Stimulated activated effector memory CD8-positive, alpha-beta T cell treated with anti-CD3 and anti-CD28 coated beads, Interleukin-12 subunit alpha, Interleukin-12 subunit beta, amount 100 ng/mL, for 72 hours (primary cell): ENCODE data around the gene KIF1A.
A peak's percentile ranks its signal among the peaks of the same experiment; 100 is the strongest.

Experiments used
- ATAC-seq: fragments of 150-1000 bp; cut with Tn5 transposase; 2 replicates; pipeline ENCODE4 v1.10.0; 2021
- DNase-seq, 2 donors: peaks; one replicate each; pipeline ENCODE4 v3.0.0; 2021 to 2022; ENCODE audit warnings: low spot score in 2 of 2
- H3K27ac Mint-ChIP-seq: one replicate; pipeline ENCODE4 v1.8.0; 2022; ENCODE audit warnings: mild to moderate bottlenecking, mixed read lengths
- H3K36me3 Mint-ChIP-seq: one replicate; pipeline ENCODE4 v1.8.0; 2022; ENCODE audit warnings: mild to moderate bottlenecking, mixed read lengths
- H3K4me1 Mint-ChIP-seq: one replicate; pipeline ENCODE4 v1.8.0; 2022; ENCODE audit warnings: mixed read lengths
- H3K4me3 Mint-ChIP-seq: one replicate; pipeline ENCODE4 v1.8.0; 2022; ENCODE audit warnings: mild to moderate bottlenecking, mixed read lengths
- H3K9me3 Mint-ChIP-seq: one replicate; pipeline ENCODE4 v1.8.0; 2022; ENCODE audit warnings: mixed read lengths

The KIF1A gene

DNA sequence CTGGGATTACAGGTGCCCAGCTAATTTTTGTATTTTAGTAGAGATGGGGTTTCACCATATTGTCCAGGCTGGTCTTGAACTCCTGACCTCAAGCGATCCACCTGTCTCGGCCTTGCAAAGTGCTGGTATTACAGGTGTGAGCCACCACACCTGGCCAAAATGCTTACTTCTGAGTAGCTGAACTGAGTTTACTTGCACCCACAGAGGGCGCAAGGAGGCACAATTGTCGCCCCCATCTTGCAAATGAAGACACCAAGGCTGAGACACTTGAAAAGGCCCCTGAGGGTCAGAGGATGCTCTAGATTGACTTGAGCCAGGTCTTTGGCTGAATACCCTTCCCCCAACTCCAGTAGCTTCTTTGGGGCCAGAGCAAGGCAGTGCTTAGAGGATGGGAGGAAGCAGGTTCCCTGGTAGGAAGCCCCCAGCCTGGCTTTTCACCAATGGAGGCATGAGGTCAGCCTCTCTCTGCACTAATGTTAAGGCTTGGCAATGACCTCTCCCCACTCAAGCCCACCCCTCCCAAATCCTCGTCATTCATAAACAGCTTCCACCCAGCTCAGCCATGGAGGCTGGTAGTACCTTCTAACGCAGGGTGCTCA lies 14.5 kb upstream of the KIF1A start:
- H3K27ac Mint-ChIP-seq, result no peak overlapping the region
- H3K36me3 Mint-ChIP-seq, result no peaks in the 10 kb centered on the region
- H3K9me3 Mint-ChIP-seq, result no peaks in the 10 kb centered on the region
- DNase-seq (no peak), ATAC-seq (no peak)
- no peak overlapping the region for H3K4me3 Mint-ChIP-seq
- H3K4me1 Mint-ChIP-seq, result peaks cover 7% of the 10 kb centered on the region

GRCh38 chr2:240833724-240834285 lies 13.8 kb upstream of the KIF1A start:
- no peak for ATAC-seq
- Mint-ChIP-seq H3K27ac (no peak overlapping the region), H3K4me3 (no peak overlapping the region), H3K4me1 (peaks cover 7% of the 10 kb centered on the region), H3K9me3 (no peaks in the 10 kb centered on the region), H3K36me3 (no peaks in the 10 kb centered on the region)
- no peak for DNase-seq

GRCh38 chr2:240832921-240833494 lies 13.0 kb upstream of the KIF1A start:
- Mint-ChIP-seq H3K4me3 (no peak overlapping the region), H3K9me3 (no peaks in the 10 kb centered on the region), H3K27ac (no peak overlapping the region), H3K36me3 (no peaks in the 10 kb centered on the region), H3K4me1 (peaks cover 7% of the 10 kb centered on the region)
- DNase-seq, result no peak
- ATAC-seq, result no peak

- peak overlapping the region; percentile 62 for H3K4me3 Mint-ChIP-seq
- DNase-seq (peak; percentile 92 to 98), ATAC-seq (peak; percentile 91)
- no peaks in the 10 kb centered on the region for H3K36me3 Mint-ChIP-seq
- no peak overlapping the region for H3K27ac Mint-ChIP-seq
- no peaks in the 10 kb centered on the region for H3K9me3 Mint-ChIP-seq
- peaks cover 7% of the 10 kb centered on the region for H3K4me1 Mint-ChIP-seq
These were observed 12.2 kb upstream of the KIF1A start for GRCh38 chr2:240832205-240832727.

- DNase-seq, result no peak
- Mint-ChIP-seq H3K4me1 (peaks cover 7% of the 10 kb centered on the region), H3K4me3 (peak overlapping the region; percentile 62), H3K27ac (no peak overlapping the region), H3K9me3 (no peaks in the 10 kb centered on the region), H3K36me3 (no peaks in the 10 kb centered on the region)
- no peak for ATAC-seq
These were observed 11.7 kb upstream of the KIF1A start for GRCh38 chr2:240831594-240832204.

GRCh38 chr2:240825476-240825875 lies 5.5 kb upstream of the KIF1A start:
- H3K27ac Mint-ChIP-seq, result no peak overlapping the region
- peaks cover 3% of the 10 kb centered on the region for H3K9me3 Mint-ChIP-seq
- DNase-seq, result no peak
- no peaks in the 10 kb centered on the region for H3K4me1 Mint-ChIP-seq
- no peaks in the 10 kb centered on the region for H3K36me3 Mint-ChIP-seq
- ATAC-seq, result no peak
- no peak overlapping the region for H3K4me3 Mint-ChIP-seq

DNA sequence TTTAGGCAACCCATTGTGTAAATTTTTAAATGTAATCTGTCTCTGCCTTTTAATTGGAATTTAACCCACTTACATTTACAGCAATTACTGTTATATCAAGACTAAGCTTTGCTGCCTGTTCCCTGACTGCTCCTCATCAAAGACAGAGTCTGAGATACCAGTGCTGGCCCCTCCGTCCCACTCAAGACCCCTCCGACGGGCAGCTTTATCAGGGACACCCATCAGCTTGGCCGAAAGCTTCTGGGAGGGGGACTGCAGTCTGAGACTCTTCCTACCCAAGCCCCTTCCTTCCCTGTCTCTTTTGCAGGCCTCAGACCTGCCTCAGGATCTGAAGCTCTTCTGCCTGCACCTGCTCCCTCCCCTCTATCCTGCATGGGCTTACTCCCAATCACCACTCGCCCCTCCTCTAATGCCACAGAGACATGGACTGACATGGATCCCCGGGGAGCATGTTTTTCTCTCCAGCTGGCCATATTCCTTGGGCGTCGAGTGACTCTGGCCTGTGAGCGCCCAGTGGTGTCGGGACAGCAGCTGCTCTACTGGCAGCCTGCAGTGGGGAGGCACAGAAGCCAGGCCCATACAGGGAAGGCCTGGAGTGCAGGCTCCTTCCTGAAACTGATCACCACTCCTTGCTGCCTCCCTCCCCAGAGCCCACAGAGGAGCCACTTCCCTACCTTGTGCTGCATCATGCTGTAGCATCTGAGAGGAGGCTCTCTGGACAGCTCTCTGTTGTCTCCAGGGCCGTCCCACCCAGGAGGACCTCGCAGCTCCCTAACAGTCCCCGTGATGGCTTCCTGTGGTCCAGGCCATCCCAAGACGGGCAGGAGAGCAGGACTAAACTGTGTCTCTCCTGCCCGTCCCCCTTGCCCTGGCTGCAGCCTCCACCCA lies 3.7 kb upstream of the KIF1A start:
- Mint-ChIP-seq H3K9me3 (peaks cover 3% of the 10 kb centered on the region), H3K36me3 (no peaks in the 10 kb centered on the region), H3K27ac (no peak overlapping the region), H3K4me3 (no peak overlapping the region), H3K4me1 (no peaks in the 10 kb centered on the region)
- DNase-seq (no peak), ATAC-seq (no peak)

DNA sequence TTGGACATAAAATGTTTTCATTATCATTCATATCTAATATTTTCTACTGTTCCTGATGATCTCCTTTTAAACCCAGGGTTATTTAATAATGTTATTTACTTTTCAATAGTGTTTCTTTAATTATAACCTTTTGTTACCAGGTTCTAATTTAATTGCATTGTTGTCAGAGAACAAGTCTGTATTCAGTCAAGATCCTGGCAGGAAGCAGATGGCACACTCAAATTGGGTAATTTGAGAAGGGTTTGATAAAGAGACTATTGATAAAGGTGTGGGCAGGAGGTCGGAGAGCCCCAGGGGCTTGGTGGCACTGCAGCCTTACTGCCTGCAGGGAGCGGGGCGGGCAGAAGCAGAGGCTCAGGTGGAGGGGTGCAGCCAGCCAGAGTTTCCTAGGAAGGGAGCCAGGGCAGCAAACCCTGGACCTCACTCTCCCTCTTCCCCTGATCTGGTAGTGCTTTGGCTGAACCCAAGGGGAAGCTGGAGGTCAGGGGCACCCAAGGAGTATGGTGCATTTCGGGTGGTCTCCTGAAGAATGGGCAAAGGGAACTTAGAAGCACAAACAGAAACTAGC lies 2.3 kb upstream of the KIF1A start:
- Mint-ChIP-seq H3K36me3 (no peaks in the 10 kb centered on the region), H3K4me3 (no peak overlapping the region), H3K27ac (no peak overlapping the region), H3K9me3 (peaks cover 3% of the 10 kb centered on the region), H3K4me1 (no peaks in the 10 kb centered on the region)
- DNase-seq, result no peak
- no peak for ATAC-seq

- H3K4me3 Mint-ChIP-seq, result peak overlapping the region; percentile 59
- DNase-seq (no peak), ATAC-seq (no peak)
- peaks cover 3% of the 10 kb centered on the region for H3K9me3 Mint-ChIP-seq
- H3K27ac Mint-ChIP-seq, result no peak overlapping the region
- H3K36me3 Mint-ChIP-seq, result no peaks in the 10 kb centered on the region
- no peaks in the 10 kb centered on the region for H3K4me1 Mint-ChIP-seq
These were observed 1.4 kb upstream of the KIF1A start for GRCh38 chr2:240821429-240821778.

DNA sequence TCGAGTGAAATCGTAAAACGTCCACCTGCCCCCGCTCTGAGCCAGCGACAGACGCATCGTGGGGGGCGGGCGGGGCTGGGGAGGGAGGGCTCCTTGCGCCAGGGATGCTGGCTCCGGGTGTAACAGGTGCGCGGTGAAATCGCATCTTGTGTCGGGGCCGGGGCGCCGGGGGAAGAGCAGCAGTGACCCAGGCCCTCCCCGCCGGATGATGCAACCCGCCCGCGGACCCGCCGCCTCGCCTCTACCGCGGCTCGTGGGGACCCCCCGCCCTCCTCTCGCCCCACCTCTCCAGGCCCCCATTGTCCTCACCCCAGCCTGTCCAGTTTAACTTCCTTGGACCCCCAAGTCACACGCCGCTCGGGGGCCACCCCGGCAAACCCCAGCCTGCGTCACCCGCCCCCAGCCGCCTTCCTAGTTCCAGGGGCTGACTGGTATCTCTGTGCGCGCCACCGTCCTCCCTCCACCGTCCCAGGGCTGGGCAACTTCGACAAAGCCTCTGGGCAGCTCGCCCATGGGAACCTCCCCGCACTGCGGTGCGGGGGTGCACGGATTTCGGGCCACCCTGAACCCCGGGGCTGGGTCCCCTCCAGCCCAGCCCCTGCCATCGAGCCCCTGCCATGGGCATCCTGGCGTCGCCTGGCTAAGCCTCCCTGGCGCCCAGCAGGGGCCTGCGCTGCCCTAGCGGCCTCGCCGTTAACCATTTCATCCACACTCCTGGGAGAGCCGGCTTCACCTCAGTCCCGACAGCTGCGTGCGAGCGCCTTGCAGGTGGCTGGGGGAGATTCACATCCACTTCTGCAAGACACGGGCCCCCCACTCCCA lies 799 bp upstream of the KIF1A start:
- H3K4me3 Mint-ChIP-seq, result peak overlapping the region; percentile 59
- H3K27ac Mint-ChIP-seq, result no peak overlapping the region
- no peaks in the 10 kb centered on the region for H3K36me3 Mint-ChIP-seq
- DNase-seq (no peak), ATAC-seq (peak; percentile 42)
- H3K4me1 Mint-ChIP-seq, result no peaks in the 10 kb centered on the region
- H3K9me3 Mint-ChIP-seq, result peaks cover 3% of the 10 kb centered on the region

DNA sequence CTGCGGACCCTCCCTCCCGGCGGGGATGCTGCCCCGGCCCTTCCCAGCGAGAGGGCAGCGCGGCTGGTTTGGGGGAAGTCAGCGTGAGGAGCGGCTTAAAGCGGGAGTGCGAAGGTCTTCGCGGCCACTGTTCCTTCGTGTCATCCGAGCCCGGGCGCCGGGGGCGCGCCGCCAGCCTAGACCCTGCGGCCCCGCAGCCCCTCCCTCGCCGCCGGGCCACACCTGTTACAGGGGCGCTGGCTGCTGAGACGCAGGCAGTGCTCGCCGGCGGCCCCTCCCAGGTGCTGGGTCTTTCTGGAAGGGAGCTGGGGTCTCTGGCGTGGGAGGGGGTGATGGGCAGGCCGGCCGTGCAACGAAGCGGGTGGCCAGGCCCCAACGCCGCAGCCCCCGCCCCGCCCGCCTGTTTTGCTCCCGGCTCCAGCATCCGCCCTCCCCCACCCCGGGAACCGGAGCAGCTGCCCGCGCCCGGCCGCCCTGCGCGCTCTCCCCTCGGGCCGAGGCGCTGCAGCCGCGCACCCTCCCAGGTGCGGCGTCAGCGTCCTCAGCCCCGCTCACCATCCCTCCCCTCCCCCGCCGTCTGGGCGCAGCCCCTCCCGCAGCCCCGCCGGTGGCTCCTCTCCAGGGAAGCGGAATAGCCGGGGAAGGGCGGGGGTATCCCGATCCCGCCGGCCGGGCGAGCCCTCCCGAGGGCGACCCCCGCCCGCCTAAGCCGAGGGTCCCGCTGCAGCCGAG lies 727 bp downstream of the KIF1A start:
- ATAC-seq (no peak), DNase-seq (no peak)
- Mint-ChIP-seq H3K27ac (no peak overlapping the region), H3K9me3 (peaks cover 3% of the 10 kb centered on the region), H3K4me1 (no peaks in the 10 kb centered on the region), H3K36me3 (no peaks in the 10 kb centered on the region), H3K4me3 (no peak overlapping the region)

DNA sequence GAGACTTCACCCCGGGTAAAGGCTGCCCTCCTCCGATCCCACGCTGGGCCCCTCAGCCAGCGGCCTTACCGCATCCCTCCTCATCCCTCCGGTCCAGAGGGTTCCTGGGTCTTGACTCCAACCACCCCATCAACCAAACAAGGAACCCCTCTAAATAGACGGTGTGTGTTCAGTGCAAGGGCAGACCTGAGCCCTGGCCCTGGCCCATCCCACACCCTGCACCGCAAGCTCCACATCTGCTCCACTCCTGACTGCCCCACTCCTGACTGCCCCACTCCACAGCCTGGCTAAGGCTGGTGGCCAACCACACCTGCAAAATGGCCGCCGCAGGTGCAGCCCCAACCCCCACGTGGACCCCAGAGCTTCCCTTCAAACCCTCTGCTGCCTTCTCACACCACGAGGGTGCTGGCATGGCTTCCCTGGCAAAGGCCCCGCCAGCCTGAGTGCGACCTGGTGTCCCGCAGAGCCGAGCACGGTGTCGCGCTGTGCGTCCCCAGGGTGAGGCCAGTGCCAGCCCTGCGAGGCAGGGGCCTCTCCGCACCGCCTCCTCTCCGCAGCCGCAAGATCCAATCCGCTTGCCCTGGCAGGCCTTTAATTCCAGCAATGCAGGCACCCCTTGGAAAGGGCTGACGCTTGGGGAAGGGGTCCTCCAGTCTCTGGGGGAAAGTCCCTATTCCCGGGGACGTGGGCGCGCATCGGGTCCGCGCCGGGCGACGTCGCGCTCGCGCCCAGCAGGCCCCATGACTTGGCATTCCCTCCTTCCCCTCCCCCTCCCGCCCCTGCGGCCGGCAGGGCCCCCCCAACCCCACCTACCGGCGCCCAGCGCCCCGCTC lies 1.5 kb downstream of the KIF1A start:
- H3K36me3 Mint-ChIP-seq, result no peaks in the 10 kb centered on the region
- peak; percentile 29 for ATAC-seq
- H3K9me3 Mint-ChIP-seq, result peaks cover under 1% of the 10 kb centered on the region
- H3K4me3 Mint-ChIP-seq, result no peak overlapping the region
- DNase-seq, result no peak
- no peaks in the 10 kb centered on the region for H3K4me1 Mint-ChIP-seq
- no peak overlapping the region for H3K27ac Mint-ChIP-seq
